HEK293 (cell line): ENCODE measurements around the gene FBH1.

Source experiments
- CTCF ChIP-seq: fragments of 450-650 bp; formaldehyde crosslinking; IDR thresholded peaks from 2 replicates; pipeline ENCODE4 v1.5.1; 2016; ENCODE audit warnings: missing biosample characterization, missing genetic modification characterization
- KLF16 ChIP-seq: fragments of 450-650 bp; formaldehyde crosslinking; IDR thresholded peaks from 2 replicates; pipeline ENCODE4 v1.5.1; 2017; ENCODE audit warnings: missing biosample characterization, missing genetic modification characterization
- TCF7L2 ChIP-seq: IDR thresholded peaks from 2 replicates; pipeline ENCODE4 v1.6.1; 2011; ENCODE audit warnings: low read depth, mild to moderate bottlenecking, inconsistent platforms, low read length, moderate library complexity, borderline replicate concordance
- YY1 ChIP-seq: fragments of 450-650 bp; formaldehyde crosslinking; IDR thresholded peaks from 2 replicates; pipeline ENCODE4 v1.5.1; 2018; ENCODE audit warnings: missing biosample characterization, missing genetic modification characterization
- ZBTB26 ChIP-seq: fragments of 450-650 bp; formaldehyde crosslinking; optimal IDR thresholded peaks from 2 replicates; pipeline ENCODE3; 2016; ENCODE audit warnings: missing biosample characterization, mild to moderate bottlenecking, missing genetic modification characterization
- ZNF274 ChIP-seq, 2 experiments: fragments of 200-500 bp in 1 of 2; fragments of 450-650 bp in 1 of 2; sonication (Bioruptor generic) in 1 of 2; formaldehyde crosslinking in 1 of 2; IDR thresholded peaks; 2 replicates each; pipeline versions ENCODE4 v1.5.1 to v1.6.1; 2014 to 2016; ENCODE audit warnings: borderline replicate concordance in 1 of 2, inconsistent platforms in 1 of 2, low read length in 1 of 2, missing biosample characterization in 1 of 2, missing genetic modification characterization in 1 of 2

DNA sequence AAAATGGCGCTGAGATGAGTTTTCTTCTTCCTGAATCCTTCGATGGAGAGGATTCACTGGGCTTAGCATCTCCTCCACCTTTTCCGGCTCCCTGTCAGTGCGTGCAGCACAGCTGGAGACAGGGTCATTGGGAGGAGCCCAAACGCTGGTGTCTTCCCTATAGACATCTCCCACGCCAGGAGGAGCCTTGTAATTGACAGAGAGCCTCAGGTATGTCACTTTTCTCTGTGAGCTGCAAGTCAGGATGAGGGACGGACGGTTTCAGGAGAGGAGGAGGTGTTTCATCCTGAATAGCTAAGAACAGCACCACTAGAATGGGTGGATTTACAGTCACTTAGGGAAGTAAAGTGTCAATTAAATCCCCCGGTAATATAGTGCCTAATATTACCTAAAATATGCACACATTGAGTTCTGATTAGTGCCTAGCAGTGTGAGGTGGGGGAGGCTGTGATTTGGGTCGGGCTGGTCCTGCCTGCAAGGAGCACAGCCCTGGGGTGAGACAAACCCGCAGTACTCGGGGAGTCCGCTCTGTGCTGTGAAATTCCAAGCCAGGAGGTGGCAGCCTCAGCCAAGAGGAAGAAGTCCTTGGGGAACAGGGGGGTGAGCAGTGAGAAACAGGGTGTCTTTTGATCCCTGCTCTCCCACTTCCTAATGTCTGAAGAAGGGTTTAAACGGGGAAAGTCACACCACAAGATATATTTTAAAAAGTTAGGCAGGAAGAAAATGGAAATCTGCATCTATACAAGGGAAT, 59.1 kb downstream of the FBH1 start:
- TF ChIP-seq TCF7L2 (no peak), ZBTB26 (tag by site-specific recombination) (no peak), ZNF274 (IDR thresholded peaks at IDR 0.05; ENCODE audit: low read length) (no peak), ZNF274 (tag by site-specific recombination; IDR thresholded peaks at IDR 0.05; ENCODE audit: borderline replicate concordance) (no peak), CTCF (tag by site-specific recombination) (peak; percentile 61), YY1 (tag by site-specific recombination) (no peak), KLF16 (tag by site-specific recombination) (no peak)
